Lower leg skin (tissue), 4 donors: Measurements from ENCODE around the gene CIZ1. TPM values are rescaled to one million over a fixed set of nuclear protein-coding genes. Genes with fewer than 3 reads are reported as not detected.

Source experiments
- DNase-seq, 2 donors: peaks; one replicate each; pipeline ENCODE4 v3.0.0-alpha.2; 2019; ENCODE audit warnings: low spot score in 2 of 2
- H3K4me3 ChIP-seq: fragments of 200-600 bp; sonication (generic); 2 replicates; pipeline ENCODE4 v1.5.1; 2017; ENCODE audit warnings: mild to moderate bottlenecking, low read depth; ENCODE audit not compliant: poor library complexity, severe bottlenecking
- CTCF ChIP-seq, 3 donors: fragments of 450-650 bp; IDR thresholded peaks; one replicate each; pipeline ENCODE4 v1.5.1; 2016; ENCODE audit warnings: antibody characterized with exemption in 3 of 3, mild to moderate bottlenecking in 3 of 3, moderate library complexity in 2 of 3
- POLR2A ChIP-seq, 2 donors: fragments of 450-650 bp; IDR thresholded peaks; one replicate each; pipeline ENCODE4 v1.6.1; 2016 to 2017; ENCODE audit warnings: antibody characterized with exemption in 2 of 2, mild to moderate bottlenecking in 1 of 2, moderate library complexity in 1 of 2
- WGBS, 2 donors: methylation state at CpG; one replicate each; pipeline ENCODE4 v1.1.5; 2018; 5-methylcytosine and 5-hydroxymethylcytosine counted together
- intact Hi-C: fragments of 100-400 bp; cut with DNase I; formaldehyde crosslinking; loops from one replicate; pipeline ENCODE4 v1.15.0; 2023; ENCODE audit warnings: low total_unique reads
- total RNA-seq, 4 donors: library from RNA; depleted of rRNA; stranded (reverse); fragments of >200 nt; gene quantifications; one replicate each; pipeline ENCODE4 v1.1.0, GENCODE V29; 2016

CIZ1 gene
- total RNA-seq, 4 donors from 2014 or later: 71.6 to 135 (median 83.9) TPM

GRCh38 chr9:128155736-128156500 lies 35.5 kb downstream of the CIZ1 start:
- TF ChIP-seq POLR2A (IDR thresholded peaks at IDR 0.05) (no peak), CTCF (IDR thresholded peaks at IDR 0.05) (no peak)
- intact Hi-C loops: no loop called here
- no peak overlapping the region for H3K4me3 ChIP-seq
- 77 to 87% methylated on average over 7 of the region's 7 CpGs for WGBS, 2 donors
- no peak for DNase-seq

GRCh38 chr9:128153947-128154695 lies 37.3 kb downstream of the CIZ1 start:
- no peak for DNase-seq
- 89 to 91% methylated on average over 8 to 11 of the region's 13 CpGs for WGBS, 2 donors
- H3K4me3 ChIP-seq: no peak overlapping the region
- TF ChIP-seq POLR2A (IDR thresholded peaks at IDR 0.05): no peak
- TF ChIP-seq CTCF (IDR thresholded peaks at IDR 0.05): no peak
- intact Hi-C loops: no loop called here

GRCh38 chr9:128153060-128153946 lies 38.1 kb downstream of the CIZ1 start:
- intact Hi-C loops: no loop called here
- no peak for DNase-seq
- H3K4me3 ChIP-seq: no peak overlapping the region
- TF ChIP-seq CTCF (IDR thresholded peaks at IDR 0.05) (no peak), POLR2A (IDR thresholded peaks at IDR 0.05) (no peak)
- WGBS, 2 donors: 83 to 88% methylated on average over 19 to 26 of the region's 26 CpGs

GRCh38 chr9:128152133-128153059 lies 39.0 kb downstream of the CIZ1 start:
- intact Hi-C loops: no loop called here
- H3K4me3 ChIP-seq: no peak overlapping the region
- TF ChIP-seq POLR2A (IDR thresholded peaks at IDR 0.05) (no peak), CTCF (IDR thresholded peaks at IDR 0.05) (no peak)
- 96 to 97% methylated on average over 13 of the region's 13 CpGs for WGBS, 2 donors
- DNase-seq: no peak
